A673 (cell line): Measurements from ENCODE around the gene FAM181B. TPM values are rescaled to one million over a fixed set of nuclear protein-coding genes. Genes with fewer than 3 reads are reported as not detected.

ENCODE experiments used
- BruUV-seq: library from RNA; stranded (reverse); fragments of 400-500 nt; replicated peaks from 2 replicates; lab custom pipeline; 2021; lab: Mats Ljungman, UMichigan
- CTCF ChIA-PET: fragments of 300-600 bp; sonication (Branson Sonifier 250); formaldehyde crosslinking; loops from one replicate; lab custom pipeline; 2022; ENCODE audit warnings: antibody characterized with exemption; lab: Charles Lee
- POLR2A ChIA-PET: fragments of 300-600 bp; sonication (Branson Sonifier 250); formaldehyde crosslinking; loops from one replicate; lab custom pipeline; 2022; ENCODE audit warnings: antibody characterized with exemption; ENCODE audit not compliant: low non-redundant PET; lab: Charles Lee
- DNase-seq: peaks from one replicate; pipeline ENCODE4 v3.0.0-alpha.2; 2015; ENCODE audit warnings: low spot score
- H3K27ac ChIP-seq: fragments of 200-600 bp; sonication (generic); 2 replicates; pipeline ENCODE4 v1.5.1; 2016; ENCODE audit warnings: mixed run types, low read depth, mild to moderate bottlenecking, mixed read lengths, antibody characterized with exemption, low read length; ENCODE audit not compliant: poor library complexity, severe bottlenecking
- H3K27me3 ChIP-seq: fragments of 200-600 bp; sonication (generic); replicated peaks from 2 replicates; pipeline ENCODE4 v1.6.1; 2017; ENCODE audit warnings: mixed run types, low read depth, mild to moderate bottlenecking, mixed read lengths, antibody characterized with exemption, low read length; ENCODE audit not compliant: insufficient read depth, poor library complexity
- H3K36me3 ChIP-seq: fragments of 200-600 bp; sonication (generic); 2 replicates; pipeline ENCODE4 v1.6.1; 2016; ENCODE audit warnings: mixed run types, mild to moderate bottlenecking, mixed read lengths, antibody characterized with exemption, low read length; ENCODE audit not compliant: insufficient read depth, poor library complexity, severe bottlenecking
- H3K4me1 ChIP-seq: fragments of 200-600 bp; sonication (generic); 2 replicates; pipeline ENCODE4 v1.6.1; 2017; ENCODE audit warnings: mixed run types, mild to moderate bottlenecking, mixed read lengths, antibody characterized with exemption, low read length; ENCODE audit not compliant: insufficient read depth, poor library complexity, severe bottlenecking
- H3K4me3 ChIP-seq: fragments of 200-600 bp; sonication (generic); 2 replicates; pipeline ENCODE4 v1.5.1; 2016; ENCODE audit warnings: low read depth, mixed run types, mild to moderate bottlenecking, mixed read lengths, low read length; ENCODE audit not compliant: poor library complexity, severe bottlenecking
- H3K9me3 ChIP-seq: fragments of 200-600 bp; sonication (generic); 2 replicates; pipeline ENCODE4 v1.6.1; 2016; ENCODE audit warnings: mixed run types, low read depth, mild to moderate bottlenecking, mixed read lengths, antibody characterized with exemption, low read length; ENCODE audit not compliant: poor library complexity, severe bottlenecking
- EZH2 ChIP-seq: fragments of 200-600 bp; sonication (generic); IDR thresholded peaks from 2 replicates; pipeline ENCODE4 v1.6.1; 2017; ENCODE audit warnings: borderline replicate concordance, low read depth, mild to moderate bottlenecking, mixed read lengths, antibody characterized with exemption, low read length; ENCODE audit not compliant: poor library complexity, severe bottlenecking
- intact Hi-C: fragments of 100-400 bp; cut with micrococcal nuclease; formaldehyde crosslinking; loops from one replicate; pipeline ENCODE4 v1.10.0; 2022; ENCODE audit not compliant: unreplicated experiment
- total RNA-seq: library from RNA; stranded (reverse); gene quantifications from 2 replicates; pipeline ENCODE4 v1.2.3, GENCODE V29; 2021
- TF ChIP-seq, protein P1 (sequence below): fragments of 300-800, 200-600 bp; sonication (generic); conservative IDR thresholded peaks from 2 replicates; pipeline ENCODE4 v1.5.1; 2017; ENCODE audit warnings: low read depth, mild to moderate bottlenecking, antibody characterized with exemption, low read length, moderate library complexity, mixed read lengths

FAM181B gene
- total RNA-seq, 1 experiment from 2014 or later = not detected

DNA sequence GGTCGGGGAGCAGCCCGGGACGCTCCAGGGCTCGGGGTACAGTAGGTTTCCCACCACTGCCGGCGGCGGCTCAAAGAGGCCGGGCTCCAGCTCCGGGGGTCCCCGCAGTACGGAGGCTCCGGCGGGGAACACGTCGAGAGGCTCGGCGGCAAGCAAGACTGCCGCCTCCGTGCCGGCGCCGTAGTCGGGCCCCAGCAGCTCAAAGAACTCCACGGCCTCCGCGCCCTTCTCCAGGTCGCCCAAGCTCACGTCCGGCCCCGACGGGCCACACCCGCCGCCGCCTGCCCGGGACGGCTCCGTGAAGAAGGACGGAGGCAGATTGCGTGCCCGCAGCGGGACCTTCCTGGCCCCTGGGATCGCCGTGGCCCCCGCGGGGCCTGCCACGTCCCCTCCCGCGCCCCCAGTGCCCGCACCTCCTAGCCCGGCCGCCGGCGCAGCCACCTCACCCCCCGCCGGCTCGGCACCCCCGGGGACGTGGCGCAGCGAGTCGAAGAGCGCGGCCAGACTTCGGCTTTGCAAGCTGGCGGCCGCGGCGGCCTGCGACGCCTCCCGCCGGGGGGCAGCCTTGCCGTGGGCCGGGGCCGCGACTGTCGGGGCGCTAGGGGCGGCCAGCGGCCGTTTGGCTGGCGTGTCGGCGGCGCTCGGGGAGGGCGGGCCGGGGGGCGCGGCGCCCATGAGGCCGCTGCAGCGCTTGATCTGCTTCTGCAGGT lies 775 bp downstream of the FAM181B start:
- intact Hi-C loops = loop anchor here (10.0 kb wide), 1 partner anchor 522 kb away; no protein-coding TSS in a partner anchor
- H3K36me3 ChIP-seq = no peaks in the 10 kb centered on the region
- no TSS peak for BruUV-seq
- peaks cover 59% of the 10 kb centered on the region for H3K27me3 ChIP-seq
- H3K27ac ChIP-seq = no peak overlapping the region
- ChIA-PET CTCF (interaction anchor here (1.6 kb wide), 1 partner anchor 43 kb away, joined by 4 read pairs; no protein-coding TSS in a partner anchor), POLR2A (no interaction called here)
- H3K4me1 ChIP-seq = peaks cover under 1% of the 10 kb centered on the region
- H3K4me3 ChIP-seq = peak overlapping the region; percentile 53
- no peaks in the 10 kb centered on the region for H3K9me3 ChIP-seq
- TF ChIP-seq, protein P1, sequence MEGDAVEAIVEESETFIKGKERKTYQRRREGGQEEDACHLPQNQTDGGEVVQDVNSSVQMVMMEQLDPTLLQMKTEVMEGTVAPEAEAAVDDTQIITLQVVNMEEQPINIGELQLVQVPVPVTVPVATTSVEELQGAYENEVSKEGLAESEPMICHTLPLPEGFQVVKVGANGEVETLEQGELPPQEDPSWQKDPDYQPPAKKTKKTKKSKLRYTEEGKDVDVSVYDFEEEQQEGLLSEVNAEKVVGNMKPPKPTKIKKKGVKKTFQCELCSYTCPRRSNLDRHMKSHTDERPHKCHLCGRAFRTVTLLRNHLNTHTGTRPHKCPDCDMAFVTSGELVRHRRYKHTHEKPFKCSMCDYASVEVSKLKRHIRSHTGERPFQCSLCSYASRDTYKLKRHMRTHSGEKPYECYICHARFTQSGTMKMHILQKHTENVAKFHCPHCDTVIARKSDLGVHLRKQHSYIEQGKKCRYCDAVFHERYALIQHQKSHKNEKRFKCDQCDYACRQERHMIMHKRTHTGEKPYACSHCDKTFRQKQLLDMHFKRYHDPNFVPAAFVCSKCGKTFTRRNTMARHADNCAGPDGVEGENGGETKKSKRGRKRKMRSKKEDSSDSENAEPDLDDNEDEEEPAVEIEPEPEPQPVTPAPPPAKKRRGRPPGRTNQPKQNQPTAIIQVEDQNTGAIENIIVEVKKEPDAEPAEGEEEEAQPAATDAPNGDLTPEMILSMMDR = no peak
- peak; percentile 92 for TF ChIP-seq EZH2
- peak; percentile 25 for DNase-seq

DNA sequence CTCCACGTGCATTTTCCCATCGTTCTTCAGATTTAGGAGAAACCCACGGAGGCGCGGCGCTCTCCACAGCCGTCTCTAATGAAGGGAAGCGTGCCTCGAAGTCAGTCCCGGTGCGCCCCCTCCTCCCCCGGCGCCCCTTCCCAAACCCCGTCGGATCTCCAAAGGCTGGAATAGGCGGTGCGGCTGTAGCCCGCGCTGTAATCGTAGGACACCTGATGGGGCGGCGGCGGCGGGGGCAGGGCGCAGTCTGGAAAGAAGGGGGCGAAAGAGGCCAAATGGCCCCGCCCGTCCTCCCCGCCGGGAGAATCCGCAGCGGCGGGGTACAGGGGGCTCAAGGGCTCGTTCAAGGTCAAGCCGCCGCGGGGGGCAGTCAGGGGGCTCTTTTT lies 1.3 kb downstream of the FAM181B start:
- no peak overlapping the region for H3K27ac ChIP-seq

DNA sequence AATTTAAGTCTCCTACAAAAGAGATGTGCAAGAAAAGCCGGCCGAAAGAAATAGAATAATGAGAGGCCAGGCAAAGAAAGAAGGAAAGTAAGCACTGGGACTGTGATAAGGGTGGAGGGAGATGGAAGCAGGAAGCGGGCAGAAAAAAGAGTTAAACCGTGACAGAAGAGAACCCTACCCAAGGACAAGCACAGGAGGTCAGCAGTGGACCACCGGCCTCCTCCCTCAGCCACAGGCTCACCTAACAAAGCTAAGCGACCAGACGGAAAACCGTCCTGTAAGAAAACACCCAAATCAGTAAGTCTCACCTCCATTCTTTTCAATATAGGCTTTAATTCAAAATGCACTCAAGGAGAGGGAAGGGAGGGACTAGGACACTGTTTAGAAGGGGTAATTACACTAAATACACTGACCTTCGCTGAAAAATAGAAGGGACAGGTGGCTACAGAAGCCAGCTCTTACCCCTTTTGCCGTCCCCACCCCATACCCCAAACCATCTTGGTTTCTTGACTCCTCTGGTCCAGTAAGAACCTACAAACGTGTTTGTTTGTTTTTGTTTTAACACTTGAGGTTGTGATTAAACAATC lies 1.9 kb downstream of the FAM181B start:
- CTCF ChIA-PET = no interaction called here

More for the DNA sequence above, 1.3 kb downstream of the FAM181B start:
- POLR2A ChIA-PET = no interaction called here
- Histone ChIP-seq H3K9me3 (no peaks in the 10 kb centered on the region), H3K36me3 (no peaks in the 10 kb centered on the region), H3K27me3 (peaks cover 59% of the 10 kb centered on the region), H3K4me1 (no peaks in the 10 kb centered on the region), H3K4me3 (peak overlapping the region; percentile 53)
- no TSS peak for BruUV-seq
- CTCF ChIA-PET = no interaction called here
- TF ChIP-seq EZH2 = no peak
- TF ChIP-seq, protein P1 = no peak
- DNase-seq = no peak
- intact Hi-C loops = loop anchor here (10.0 kb wide), 1 partner anchor 522 kb away; no protein-coding TSS in a partner anchor

More for the DNA sequence above, 1.9 kb downstream of the FAM181B start:
- Histone ChIP-seq H3K27ac (no peak overlapping the region), H3K4me1 (no peaks in the 10 kb centered on the region), H3K27me3 (peaks cover 59% of the 10 kb centered on the region), H3K36me3 (no peaks in the 10 kb centered on the region), H3K4me3 (no peak overlapping the region), H3K9me3 (no peaks in the 10 kb centered on the region)
- intact Hi-C loops = loop anchor here (10.0 kb wide), 1 partner anchor 523 kb away; no protein-coding TSS in a partner anchor
- DNase-seq = no peak
- no TSS peak for BruUV-seq
- POLR2A ChIA-PET = no interaction called here
- TF ChIP-seq, protein P1 = no peak
- no peak for TF ChIP-seq EZH2
